ENCODE results near the gene FXYD6. TPM values are rescaled to one million over a fixed set of nuclear protein-coding genes. Genes with fewer than 3 reads are reported as not detected.

FXYD6 gene
- total RNA-seq, 1 experiment from 2014 or later: 0.54 TPM

DNA sequence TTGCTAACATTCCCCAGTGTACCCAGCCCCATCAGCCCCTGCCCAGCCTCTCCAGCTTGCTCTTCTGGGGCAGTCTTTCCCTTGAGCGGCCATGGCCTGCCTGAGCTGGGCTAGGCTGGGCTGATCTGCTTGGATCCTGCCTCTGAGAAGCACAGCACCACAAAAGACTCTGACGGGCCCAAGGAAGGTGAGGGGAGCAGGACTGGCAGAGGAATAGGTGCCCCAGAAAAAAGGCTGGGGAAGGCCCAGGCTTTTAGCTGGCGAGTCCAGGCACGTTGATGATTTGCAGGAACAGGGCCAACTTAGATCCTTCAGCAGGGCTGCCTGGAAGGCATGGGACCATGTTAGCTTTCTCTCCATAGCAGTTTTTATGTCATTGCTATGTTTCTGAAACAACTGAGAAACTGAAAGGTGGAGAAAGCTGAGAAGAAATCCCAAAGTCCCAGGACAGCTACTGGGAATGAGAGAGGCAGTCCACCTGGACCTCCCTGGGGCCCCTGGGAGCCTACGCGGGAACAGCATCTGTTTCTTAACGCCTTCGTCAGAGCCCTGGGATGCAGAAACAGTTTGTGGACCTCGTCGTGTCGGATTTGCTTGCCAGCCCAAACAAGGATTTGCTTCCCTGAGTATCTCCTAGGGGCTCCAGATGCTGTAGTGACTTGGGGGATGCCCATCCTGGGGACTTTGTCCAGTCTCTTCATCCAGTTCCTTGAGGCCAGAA, 24.4 kb upstream of the FXYD6 start:
- Histone ChIP-seq H3K4me3 (ENCODE audit: low read depth in 2 of 2, low read length in 2 of 2) (no peak overlapping the region), H3K27me3 (ENCODE audit: control insufficient read depth, insufficient read depth, low read length) (peaks cover 9% of the 10 kb centered on the region), H3K4me1 (ENCODE audit: control insufficient read depth, insufficient read depth, low read length) (no peaks in the 10 kb centered on the region), H3K9me3 (ENCODE audit: control insufficient read depth, insufficient read depth, low read depth, low read length) (no peaks in the 10 kb centered on the region), H3K27ac (ENCODE audit: low read length) (no peak overlapping the region), H3K36me3 (ENCODE audit: control insufficient read depth, insufficient read depth, low read length) (no peaks in the 10 kb centered on the region)
- TF ChIP-seq, protein P1, sequence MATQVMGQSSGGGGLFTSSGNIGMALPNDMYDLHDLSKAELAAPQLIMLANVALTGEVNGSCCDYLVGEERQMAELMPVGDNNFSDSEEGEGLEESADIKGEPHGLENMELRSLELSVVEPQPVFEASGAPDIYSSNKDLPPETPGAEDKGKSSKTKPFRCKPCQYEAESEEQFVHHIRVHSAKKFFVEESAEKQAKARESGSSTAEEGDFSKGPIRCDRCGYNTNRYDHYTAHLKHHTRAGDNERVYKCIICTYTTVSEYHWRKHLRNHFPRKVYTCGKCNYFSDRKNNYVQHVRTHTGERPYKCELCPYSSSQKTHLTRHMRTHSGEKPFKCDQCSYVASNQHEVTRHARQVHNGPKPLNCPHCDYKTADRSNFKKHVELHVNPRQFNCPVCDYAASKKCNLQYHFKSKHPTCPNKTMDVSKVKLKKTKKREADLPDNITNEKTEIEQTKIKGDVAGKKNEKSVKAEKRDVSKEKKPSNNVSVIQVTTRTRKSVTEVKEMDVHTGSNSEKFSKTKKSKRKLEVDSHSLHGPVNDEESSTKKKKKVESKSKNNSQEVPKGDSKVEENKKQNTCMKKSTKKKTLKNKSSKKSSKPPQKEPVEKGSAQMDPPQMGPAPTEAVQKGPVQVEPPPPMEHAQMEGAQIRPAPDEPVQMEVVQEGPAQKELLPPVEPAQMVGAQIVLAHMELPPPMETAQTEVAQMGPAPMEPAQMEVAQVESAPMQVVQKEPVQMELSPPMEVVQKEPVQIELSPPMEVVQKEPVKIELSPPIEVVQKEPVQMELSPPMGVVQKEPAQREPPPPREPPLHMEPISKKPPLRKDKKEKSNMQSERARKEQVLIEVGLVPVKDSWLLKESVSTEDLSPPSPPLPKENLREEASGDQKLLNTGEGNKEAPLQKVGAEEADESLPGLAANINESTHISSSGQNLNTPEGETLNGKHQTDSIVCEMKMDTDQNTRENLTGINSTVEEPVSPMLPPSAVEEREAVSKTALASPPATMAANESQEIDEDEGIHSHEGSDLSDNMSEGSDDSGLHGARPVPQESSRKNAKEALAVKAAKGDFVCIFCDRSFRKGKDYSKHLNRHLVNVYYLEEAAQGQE (IDR thresholded peaks at IDR 0.05; ENCODE audit: insufficient read depth in 1 of 2, low read depth in 2 of 2, low read length in 1 of 2): no peak
- TF ChIP-seq, protein P2, sequence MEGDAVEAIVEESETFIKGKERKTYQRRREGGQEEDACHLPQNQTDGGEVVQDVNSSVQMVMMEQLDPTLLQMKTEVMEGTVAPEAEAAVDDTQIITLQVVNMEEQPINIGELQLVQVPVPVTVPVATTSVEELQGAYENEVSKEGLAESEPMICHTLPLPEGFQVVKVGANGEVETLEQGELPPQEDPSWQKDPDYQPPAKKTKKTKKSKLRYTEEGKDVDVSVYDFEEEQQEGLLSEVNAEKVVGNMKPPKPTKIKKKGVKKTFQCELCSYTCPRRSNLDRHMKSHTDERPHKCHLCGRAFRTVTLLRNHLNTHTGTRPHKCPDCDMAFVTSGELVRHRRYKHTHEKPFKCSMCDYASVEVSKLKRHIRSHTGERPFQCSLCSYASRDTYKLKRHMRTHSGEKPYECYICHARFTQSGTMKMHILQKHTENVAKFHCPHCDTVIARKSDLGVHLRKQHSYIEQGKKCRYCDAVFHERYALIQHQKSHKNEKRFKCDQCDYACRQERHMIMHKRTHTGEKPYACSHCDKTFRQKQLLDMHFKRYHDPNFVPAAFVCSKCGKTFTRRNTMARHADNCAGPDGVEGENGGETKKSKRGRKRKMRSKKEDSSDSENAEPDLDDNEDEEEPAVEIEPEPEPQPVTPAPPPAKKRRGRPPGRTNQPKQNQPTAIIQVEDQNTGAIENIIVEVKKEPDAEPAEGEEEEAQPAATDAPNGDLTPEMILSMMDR (IDR thresholded peaks at IDR 0.05): no peak
- TF ChIP-seq TCF7L2 (IDR thresholded peaks at IDR 0.05; ENCODE audit: low read depth, low read length) (no peak), SIN3A (IDR thresholded peaks at IDR 0.05; ENCODE audit: borderline replicate concordance, insufficient read depth, low read depth, low read length) (no peak), POLR2AphosphoS5 (IDR thresholded peaks at IDR 0.05; ENCODE audit: low read depth, low read length) (no peak)
- intact Hi-C loops (cut with micrococcal nuclease; ENCODE audit: unreplicated experiment) (no loop called here), in situ Hi-C loops (cut with HindIII; ENCODE audit: low pct_unique_long_range_greater_than_20kb, low sequenced_read_pairs) (no loop called here)
- no peak for ATAC-seq
- no peak for DNase-seq (ENCODE audit: low read depth, low spot score)
- no TSS peak for BruUV-seq (replicated peaks)
- ChIA-PET POLR2A (no interaction called here), CTCF (interaction anchor here (0.6 kb wide), 1 partner anchor 22 kb away, joined by 13 read pairs; no protein-coding TSS in a partner anchor)

DNA sequence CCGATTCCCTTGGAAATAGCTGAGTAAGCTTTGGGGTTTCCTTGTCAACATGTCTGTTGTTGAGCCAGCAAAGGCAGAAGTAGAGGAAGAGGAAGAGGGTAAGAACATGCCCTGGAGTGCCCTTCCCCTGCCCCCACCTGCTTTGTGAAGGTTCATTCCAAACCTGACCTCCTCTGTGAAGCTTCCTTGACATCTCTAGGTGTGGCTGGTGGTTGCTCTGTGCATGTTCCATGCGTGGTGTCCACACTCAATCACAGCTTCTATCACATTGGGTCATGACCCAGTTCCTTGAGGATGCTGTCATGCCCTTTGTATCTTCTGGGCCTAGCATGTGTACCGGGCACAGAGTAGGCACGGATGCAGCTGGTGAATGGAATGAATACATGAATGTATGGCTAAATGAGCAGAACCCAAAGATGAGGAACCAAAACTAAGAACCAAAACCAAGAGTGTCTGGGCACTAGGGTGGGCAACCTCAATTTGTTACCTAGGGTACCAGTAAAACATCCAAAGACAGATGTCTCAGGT, 23.7 kb upstream of the FXYD6 start:
- Histone ChIP-seq H3K27ac (ENCODE audit: low read length) (no peak overlapping the region), H3K4me3 (ENCODE audit: low read depth in 2 of 2, low read length in 2 of 2) (no peak overlapping the region), H3K9me3 (ENCODE audit: control insufficient read depth, insufficient read depth, low read depth, low read length) (no peaks in the 10 kb centered on the region), H3K4me1 (ENCODE audit: control insufficient read depth, insufficient read depth, low read length) (no peaks in the 10 kb centered on the region), H3K36me3 (ENCODE audit: control insufficient read depth, insufficient read depth, low read length) (no peaks in the 10 kb centered on the region), H3K27me3 (ENCODE audit: control insufficient read depth, insufficient read depth, low read length) (peaks cover 11% of the 10 kb centered on the region)
- BruUV-seq (replicated peaks): no TSS peak
- POLR2A ChIA-PET: no interaction called here
- TF ChIP-seq SIN3A (IDR thresholded peaks at IDR 0.05; ENCODE audit: borderline replicate concordance, insufficient read depth, low read depth, low read length): no peak
- no peak for TF ChIP-seq POLR2AphosphoS5 (IDR thresholded peaks at IDR 0.05; ENCODE audit: low read depth, low read length)
- no peak for TF ChIP-seq TCF7L2 (IDR thresholded peaks at IDR 0.05; ENCODE audit: low read depth, low read length)
- TF ChIP-seq, protein P1 (IDR thresholded peaks at IDR 0.05; ENCODE audit: insufficient read depth in 1 of 2, low read depth in 2 of 2, low read length in 1 of 2): no peak
- TF ChIP-seq, protein P2 (IDR thresholded peaks at IDR 0.05): no peak
- CTCF ChIA-PET: interaction anchor here (0.6 kb wide), 1 partner anchor 23 kb away, joined by 13 read pairs; no protein-coding TSS in a partner anchor
- ATAC-seq: no peak
- DNase-seq (ENCODE audit: low read depth, low spot score): no peak
- intact Hi-C loops (cut with micrococcal nuclease; ENCODE audit: unreplicated experiment): no loop called here
- in situ Hi-C loops (cut with HindIII; ENCODE audit: low pct_unique_long_range_greater_than_20kb, low sequenced_read_pairs): no loop called here

All from Panc1 (cell line).